H54 (cell line): Measurements from ENCODE around the gene ARID5A.

Experiments used
- DNase-seq: peaks from one replicate; pipeline ENCODE4 v3.0.0; 2011; ENCODE audit warnings: low spot score, mixed read lengths; ENCODE audit not compliant: insufficient read length
- FAIRE-seq: peaks from 3 replicates; lab custom pipeline; 2011; peaks lifted over from hg19 to GRCh38; lab: Jason Lieb, UNC
- POLR2A ChIP-seq: IDR thresholded peaks from 2 replicates; pipeline ENCODE4 v1.6.1; 2011; ENCODE audit warnings: low read depth, mild to moderate bottlenecking, low read length

The ARID5A gene

GRCh38 chr2:96537066-96537733, 648 bp downstream of the ARID5A start:
- no peak for TF ChIP-seq POLR2A
- FAIRE-seq (no peak), DNase-seq (peak; percentile 60)

- no peak for TF ChIP-seq POLR2A
- FAIRE-seq (no peak), DNase-seq (no peak)
These were observed 1.4 kb downstream of the ARID5A start for GRCh38 chr2:96537734-96538486.

GRCh38 chr2:96538487-96539214, 2.1 kb downstream of the ARID5A start:
- no peak for DNase-seq
- no peak for FAIRE-seq
- no peak for TF ChIP-seq POLR2A

- no peak for FAIRE-seq
- no peak for DNase-seq
- TF ChIP-seq POLR2A = no peak
These were observed 2.8 kb downstream of the ARID5A start for GRCh38 chr2:96539215-96539920.

- peak; percentile 11 for FAIRE-seq
- TF ChIP-seq POLR2A = no peak
These were observed 3.6 kb downstream of the ARID5A start for GRCh38 chr2:96540136-96540535.

GRCh38 chr2:96541398-96542152, 5.0 kb downstream of the ARID5A start:
- DNase-seq (no peak), FAIRE-seq (no peak)
- no peak for TF ChIP-seq POLR2A

More at GRCh38 chr2:96540136-96540535, 3.6 kb downstream of the ARID5A start:
- peak; percentile 78 for DNase-seq

- TF ChIP-seq POLR2A = no peak
- DNase-seq = no peak
- FAIRE-seq = no peak
These were observed 5.9 kb downstream of the ARID5A start for GRCh38 chr2:96542357-96542977.

GRCh38 chr2:96546321-96546720, 9.8 kb downstream of the ARID5A start:
- FAIRE-seq (no peak), DNase-seq (no peak)
- no peak for TF ChIP-seq POLR2A

GRCh38 chr2:96546797-96547196, 10.2 kb downstream of the ARID5A start:
- FAIRE-seq = no peak
- no peak for DNase-seq

GRCh38 chr2:96547203-96547641, 10.7 kb downstream of the ARID5A start:
- no peak for TF ChIP-seq POLR2A
- DNase-seq (no peak), FAIRE-seq (no peak)

More at GRCh38 chr2:96546797-96547196, 10.2 kb downstream of the ARID5A start:
- TF ChIP-seq POLR2A = no peak

- TF ChIP-seq POLR2A = no peak
- DNase-seq (no peak), FAIRE-seq (no peak)
These were observed 11.2 kb downstream of the ARID5A start for GRCh38 chr2:96547731-96548171.
